Measurements from ENCODE around the gene C2CD5.

DNA sequence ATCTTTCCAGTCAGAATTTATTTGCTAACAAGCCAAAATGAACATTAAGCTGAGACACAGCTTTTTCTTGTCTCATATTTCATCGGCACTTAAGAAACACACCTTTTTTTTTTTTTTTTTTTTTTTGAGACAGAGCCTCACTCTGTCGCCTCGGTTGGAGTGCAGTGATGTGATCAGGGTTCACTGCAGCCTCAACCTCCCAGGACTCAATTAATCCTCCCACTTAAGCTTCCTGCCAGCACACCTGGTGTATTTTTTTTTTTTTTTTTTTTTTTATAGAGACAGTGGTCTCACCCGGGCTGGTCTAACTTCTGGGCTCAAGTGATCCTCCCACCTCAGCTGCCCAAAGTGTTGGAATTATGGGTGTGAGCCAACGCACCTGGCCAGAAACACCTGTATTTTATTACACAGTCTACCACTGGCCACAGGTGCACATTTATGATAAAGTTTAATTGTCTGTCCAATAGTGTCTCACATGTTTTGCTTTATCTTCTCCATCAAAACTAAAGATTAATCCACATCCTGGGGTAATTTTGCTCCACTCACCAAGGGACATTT is 62.7 kb downstream of the C2CD5 start:
- TF ChIP-seq CTCF (conservative IDR thresholded peaks at IDR 0.05; ENCODE audit: low read depth, low read length) (no peak), EZH2 (IDR thresholded peaks at IDR 0.05; ENCODE audit: borderline replicate concordance, low read depth, low read length, poor library complexity, severe bottlenecking) (no peak)
